NCI-H460 (cell line): Measurements from ENCODE around the gene THSD7B. TPM values are rescaled to one million over a fixed set of nuclear protein-coding genes. Genes with fewer than 3 reads are reported as not detected.
"Not testable (repeated sequence)": the region's sequence is repeated elsewhere in the genome, so short reads cannot be mapped to it uniquely, and the experiment has no call there.

Experiments
- DNase-seq: peaks from one replicate; pipeline ENCODE4 v3.0.0-alpha.2; 2016; ENCODE audit warnings: low read depth; ENCODE audit errors: extremely low read depth
- polyA plus RNA-seq: library from polyadenylated mRNA; depleted of rRNA; stranded (reverse); fragments of >200 nt; gene quantifications from 2 replicates; pipeline ENCODE4 v1.2.3, GENCODE V29; 2014; cell fraction: nucleus; rRNA removed
- total RNA-seq: library from RNA; depleted of rRNA; stranded (reverse); fragments of >200 nt; shearing (Covaris generic); gene quantifications from 2 replicates; pipeline ENCODE4 v1.2.3, GENCODE V29; 2014; rRNA removed

THSD7B gene
- total RNA-seq, result 0.02 TPM in 1 of 2 replicates, not detected in the other
- 0.01 TPM in 1 of 2 replicates, not detected in the other for polyA plus RNA-seq

GRCh38 chr2:136765256-136766072 is at the start of gene THSD7B:
THSD7B (plus strand) TSS chr2:136765545; CDS start chr2:136882179, 116,634 bp downstream.
- no peak for DNase-seq

- no peak for DNase-seq
Observed at GRCh38 chr2:136718273-136718672, 47.1 kb upstream of the THSD7B start.

- no peak for DNase-seq
Observed at GRCh38 chr2:136727973-136728699, 37.2 kb upstream of the THSD7B start.

- no peak for DNase-seq
Observed at GRCh38 chr2:136736236-136736635, 29.1 kb upstream of the THSD7B start.

- no peak for DNase-seq
Observed at GRCh38 chr2:136738044-136738443, 27.3 kb upstream of the THSD7B start.

GRCh38 chr2:136741471-136741870 is 23.9 kb upstream of the THSD7B start:
- DNase-seq, result no peak

- no peak for DNase-seq
Observed at GRCh38 chr2:136750065-136750464, 15.3 kb upstream of the THSD7B start.

- no peak for DNase-seq
Observed at GRCh38 chr2:136751406-136751805, 13.9 kb upstream of the THSD7B start.

GRCh38 chr2:136758504-136758903 is 6.8 kb upstream of the THSD7B start:
- not testable (repeated sequence) for DNase-seq

GRCh38 chr2:136764452-136765255 is 691 bp upstream of the THSD7B start:
- DNase-seq, result no peak

GRCh38 chr2:136766073-136766404 is 694 bp downstream of the THSD7B start:
- DNase-seq, result no peak

- no peak for DNase-seq
Observed at GRCh38 chr2:136767030-136767429, 1.7 kb downstream of the THSD7B start.

GRCh38 chr2:136769871-136770270 is 4.5 kb downstream of the THSD7B start:
- DNase-seq, result no peak

- DNase-seq, result no peak
Observed at GRCh38 chr2:136770384-136770783, 5.0 kb downstream of the THSD7B start.

- no peak for DNase-seq
Observed at GRCh38 chr2:136777391-136777790, 12.0 kb downstream of the THSD7B start.

GRCh38 chr2:136783856-136784255 is 18.5 kb downstream of the THSD7B start:
- DNase-seq, result no peak

GRCh38 chr2:136785215-136785614 is 19.9 kb downstream of the THSD7B start:
- no peak for DNase-seq

- no peak for DNase-seq
Observed at GRCh38 chr2:136787970-136788369, 22.6 kb downstream of the THSD7B start.

- DNase-seq, result no peak
Observed at GRCh38 chr2:136796339-136796738, 31.0 kb downstream of the THSD7B start.

- DNase-seq, result no peak
Observed at GRCh38 chr2:136798766-136799165, 33.4 kb downstream of the THSD7B start.

- no peak for DNase-seq
Observed at GRCh38 chr2:136801661-136802060, 36.3 kb downstream of the THSD7B start.
